ENCODE results near the gene PITRM1.

The PITRM1 gene

GRCh38 chr10:3141351-3142005, 31.1 kb downstream of the PITRM1 start:
- no peak for DNase-seq (ENCODE audit: extremely low read depth, low read depth)
- no peak for TF ChIP-seq CTCF (IDR thresholded peaks at IDR 0.05; ENCODE audit: low read depth, low read length, missing control alignments)
- no peak overlapping the region for H3K4me3 ChIP-seq (replicated peaks; ENCODE audit: low read depth, low read length)

GRCh38 chr10:3140280-3140679, 32.3 kb downstream of the PITRM1 start:
- no peak for TF ChIP-seq CTCF (IDR thresholded peaks at IDR 0.05; ENCODE audit: low read depth, low read length, missing control alignments)
- DNase-seq (ENCODE audit: extremely low read depth, low read depth) = no peak
- H3K4me3 ChIP-seq (replicated peaks; ENCODE audit: low read depth, low read length) = no peak overlapping the region

GRCh38 chr10:3139216-3139910, 33.2 kb downstream of the PITRM1 start:
- no peak for TF ChIP-seq CTCF (IDR thresholded peaks at IDR 0.05; ENCODE audit: low read depth, low read length, missing control alignments)
- no peak for DNase-seq (ENCODE audit: extremely low read depth, low read depth)
- H3K4me3 ChIP-seq (replicated peaks; ENCODE audit: low read depth, low read length) = no peak overlapping the region

- H3K4me3 ChIP-seq (replicated peaks; ENCODE audit: low read depth, low read length) = no peak overlapping the region
- DNase-seq (ENCODE audit: extremely low read depth, low read depth) = no peak
Observed at GRCh38 chr10:3137958-3138726, 34.4 kb downstream of the PITRM1 start.

GRCh38 chr10:3136763-3137611, 35.6 kb downstream of the PITRM1 start:
- TF ChIP-seq CTCF (IDR thresholded peaks at IDR 0.05; ENCODE audit: low read depth, low read length, missing control alignments) = no peak
- no peak overlapping the region for H3K4me3 ChIP-seq (replicated peaks; ENCODE audit: low read depth, low read length)
- no peak for DNase-seq (ENCODE audit: extremely low read depth, low read depth)

More at GRCh38 chr10:3137958-3138726, 34.4 kb downstream of the PITRM1 start:
- TF ChIP-seq CTCF (IDR thresholded peaks at IDR 0.05; ENCODE audit: low read depth, low read length, missing control alignments) = no peak

- TF ChIP-seq CTCF (IDR thresholded peaks at IDR 0.05; ENCODE audit: low read depth, low read length, missing control alignments) = no peak
- DNase-seq (ENCODE audit: extremely low read depth, low read depth) = no peak
Observed at GRCh38 chr10:3136336-3136735, 36.2 kb downstream of the PITRM1 start.

More at GRCh38 chr10:3136336-3136735, 36.2 kb downstream of the PITRM1 start:
- H3K4me3 ChIP-seq (replicated peaks; ENCODE audit: low read depth, low read length) = no peak overlapping the region

All from HFF-Myc (cell line).